ENCODE measurements around the gene ADCY5.
A peak's percentile ranks its signal among the peaks of the same experiment; 100 is the strongest.

DNA sequence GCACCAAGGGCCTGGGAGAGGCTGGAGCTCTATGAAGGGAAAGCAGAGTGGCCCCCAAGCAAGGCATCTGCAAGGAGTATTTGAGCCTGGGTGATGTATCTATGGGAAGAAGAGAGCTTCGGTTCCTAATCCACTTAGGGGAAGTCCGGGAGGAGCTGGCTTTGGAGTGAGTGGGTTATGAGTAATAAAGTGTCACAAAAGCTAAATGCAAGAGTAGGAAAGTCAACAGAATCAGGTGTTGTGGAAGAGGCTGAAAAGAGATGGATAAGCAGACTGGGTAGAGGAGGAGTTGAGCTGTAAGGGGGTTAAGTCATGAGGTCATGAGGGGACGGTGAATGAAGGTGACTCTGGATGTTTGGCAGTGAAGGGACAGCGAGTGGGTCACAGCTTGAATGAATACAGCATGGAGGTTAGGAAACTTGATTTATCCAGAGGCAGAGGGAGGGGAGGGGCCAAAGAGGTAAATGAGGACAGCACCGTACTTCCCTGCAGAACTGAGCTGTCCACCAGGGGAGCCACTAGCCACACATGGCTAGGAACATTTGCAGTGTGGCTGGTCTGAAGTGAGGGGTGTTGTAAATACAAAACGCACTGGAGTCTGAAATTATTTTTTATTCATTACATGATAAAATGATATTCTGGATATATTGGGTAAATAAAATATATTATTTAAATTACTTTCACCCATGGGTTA lies 83.3 kb downstream of the ADCY5 start:
- TF ChIP-seq, protein P1, sequence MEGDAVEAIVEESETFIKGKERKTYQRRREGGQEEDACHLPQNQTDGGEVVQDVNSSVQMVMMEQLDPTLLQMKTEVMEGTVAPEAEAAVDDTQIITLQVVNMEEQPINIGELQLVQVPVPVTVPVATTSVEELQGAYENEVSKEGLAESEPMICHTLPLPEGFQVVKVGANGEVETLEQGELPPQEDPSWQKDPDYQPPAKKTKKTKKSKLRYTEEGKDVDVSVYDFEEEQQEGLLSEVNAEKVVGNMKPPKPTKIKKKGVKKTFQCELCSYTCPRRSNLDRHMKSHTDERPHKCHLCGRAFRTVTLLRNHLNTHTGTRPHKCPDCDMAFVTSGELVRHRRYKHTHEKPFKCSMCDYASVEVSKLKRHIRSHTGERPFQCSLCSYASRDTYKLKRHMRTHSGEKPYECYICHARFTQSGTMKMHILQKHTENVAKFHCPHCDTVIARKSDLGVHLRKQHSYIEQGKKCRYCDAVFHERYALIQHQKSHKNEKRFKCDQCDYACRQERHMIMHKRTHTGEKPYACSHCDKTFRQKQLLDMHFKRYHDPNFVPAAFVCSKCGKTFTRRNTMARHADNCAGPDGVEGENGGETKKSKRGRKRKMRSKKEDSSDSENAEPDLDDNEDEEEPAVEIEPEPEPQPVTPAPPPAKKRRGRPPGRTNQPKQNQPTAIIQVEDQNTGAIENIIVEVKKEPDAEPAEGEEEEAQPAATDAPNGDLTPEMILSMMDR (IDR thresholded peaks at IDR 0.05), result peak in 3 of 4 experiments; percentile 44 to 60 (median 60)
- TF ChIP-seq POLR2AphosphoS5 (IDR thresholded peaks at IDR 0.05), result peak; percentile 49
- TF ChIP-seq POLR2A (IDR thresholded peaks at IDR 0.05), result no peak
